ENCODE results near the gene NPIPB13.
"Not testable (repeated sequence)": the region's sequence is repeated elsewhere in the genome, so short reads cannot be mapped to it uniquely, and the experiment has no call there.

NPIPB13 gene

GRCh38 chr16:30211414-30211813, 36.9 kb downstream of the NPIPB13 start:
- H3K4me2 ChIP-seq (ENCODE audit: insufficient read depth, low read length, poor library complexity, severe bottlenecking); H2BK5ac ChIP-seq (ENCODE audit: low read length); H3K27me3 ChIP-seq (ENCODE audit: control insufficient read depth in 3 of 3, insufficient read depth in 3 of 3, low read depth in 1 of 3, low read length in 3 of 3); H2BK12ac ChIP-seq (ENCODE audit: low read length); H3K9me3 ChIP-seq (replicated peaks in 1 of 2; ENCODE audit: control insufficient read depth in 2 of 2, insufficient read depth in 1 of 2, low read depth in 1 of 2, low read length in 2 of 2); H3K36me3 ChIP-seq (replicated peaks in 1 of 2; ENCODE audit: control insufficient read depth in 2 of 2, insufficient read depth in 2 of 2, low read length in 2 of 2); H3K27ac ChIP-seq (replicated peaks; ENCODE audit: low read length); H2AFZ ChIP-seq (ENCODE audit: low read length); H3K23ac ChIP-seq (ENCODE audit: low read depth, low read length, poor library complexity); H3K14ac ChIP-seq (ENCODE audit: low read length); H3K79me1 ChIP-seq (ENCODE audit: low read depth, low read length); H3K9ac ChIP-seq (ENCODE audit: low read depth, low read length, poor library complexity); H3K18ac ChIP-seq (ENCODE audit: low read length); H4K8ac ChIP-seq (ENCODE audit: low read depth, low read length); H3K4me3 ChIP-seq (ENCODE audit: low read length in 2 of 2); H3K4me1 ChIP-seq (ENCODE audit: control insufficient read depth in 2 of 2, insufficient read depth in 1 of 2, low read depth in 1 of 2, low read length in 2 of 2); H2AK5ac ChIP-seq (ENCODE audit: low read depth, low read length); H4K91ac ChIP-seq (ENCODE audit: low read depth, low read length, poor library complexity); H2BK120ac ChIP-seq (ENCODE audit: low read depth, low read length); H2BK15ac ChIP-seq (ENCODE audit: low read length); DNase-seq (ENCODE audit: low spot score); H3K4ac ChIP-seq (ENCODE audit: low read length): not testable (repeated sequence)
- WGBS, 2 donors (ENCODE audit: extremely low coverage in 2 of 2, insufficient read length in 2 of 2, insufficient replicate concordance in 1 of 2), result no CpG with 5 or more reads among the region's 4 CpGs

GRCh38 chr16:30209032-30209431, 39.2 kb downstream of the NPIPB13 start:
- H3K18ac ChIP-seq (ENCODE audit: low read length); H2BK15ac ChIP-seq (ENCODE audit: low read length); H3K9me3 ChIP-seq (replicated peaks in 1 of 2; ENCODE audit: control insufficient read depth in 2 of 2, insufficient read depth in 1 of 2, low read depth in 1 of 2, low read length in 2 of 2); H3K4me3 ChIP-seq (ENCODE audit: low read length in 2 of 2); H3K4me2 ChIP-seq (ENCODE audit: insufficient read depth, low read length, poor library complexity, severe bottlenecking); H3K27me3 ChIP-seq (ENCODE audit: control insufficient read depth in 3 of 3, insufficient read depth in 3 of 3, low read depth in 1 of 3, low read length in 3 of 3); H3K4ac ChIP-seq (ENCODE audit: low read length); H4K91ac ChIP-seq (ENCODE audit: low read depth, low read length, poor library complexity); H3K79me1 ChIP-seq (ENCODE audit: low read depth, low read length); H3K9ac ChIP-seq (ENCODE audit: low read depth, low read length, poor library complexity); H4K8ac ChIP-seq (ENCODE audit: low read depth, low read length); H3K4me1 ChIP-seq (ENCODE audit: control insufficient read depth in 2 of 2, insufficient read depth in 1 of 2, low read depth in 1 of 2, low read length in 2 of 2); H3K14ac ChIP-seq (ENCODE audit: low read length); H3K23ac ChIP-seq (ENCODE audit: low read depth, low read length, poor library complexity); H2BK12ac ChIP-seq (ENCODE audit: low read length); H3K36me3 ChIP-seq (replicated peaks in 1 of 2; ENCODE audit: control insufficient read depth in 2 of 2, insufficient read depth in 2 of 2, low read length in 2 of 2); H2AFZ ChIP-seq (ENCODE audit: low read length); H3K27ac ChIP-seq (replicated peaks; ENCODE audit: low read length); H2BK5ac ChIP-seq (ENCODE audit: low read length); DNase-seq (ENCODE audit: low spot score); H2BK120ac ChIP-seq (ENCODE audit: low read depth, low read length); H2AK5ac ChIP-seq (ENCODE audit: low read depth, low read length): not testable (repeated sequence)
- no CpG with 5 or more reads among the region's 6 CpGs for WGBS, 2 donors (ENCODE audit: extremely low coverage in 2 of 2, insufficient read length in 2 of 2, insufficient replicate concordance in 1 of 2)

- H3K4me2 ChIP-seq (ENCODE audit: insufficient read depth, low read length, poor library complexity, severe bottlenecking); H3K9me3 ChIP-seq (replicated peaks in 1 of 2; ENCODE audit: control insufficient read depth in 2 of 2, insufficient read depth in 1 of 2, low read depth in 1 of 2, low read length in 2 of 2); H3K9ac ChIP-seq (ENCODE audit: low read depth, low read length, poor library complexity); DNase-seq (ENCODE audit: low spot score); H4K91ac ChIP-seq (ENCODE audit: low read depth, low read length, poor library complexity); H3K4me1 ChIP-seq (ENCODE audit: control insufficient read depth in 2 of 2, insufficient read depth in 1 of 2, low read depth in 1 of 2, low read length in 2 of 2); H3K36me3 ChIP-seq (replicated peaks in 1 of 2; ENCODE audit: control insufficient read depth in 2 of 2, insufficient read depth in 2 of 2, low read length in 2 of 2); H4K8ac ChIP-seq (ENCODE audit: low read depth, low read length); H2AFZ ChIP-seq (ENCODE audit: low read length); H3K79me1 ChIP-seq (ENCODE audit: low read depth, low read length); H2BK120ac ChIP-seq (ENCODE audit: low read depth, low read length); H2BK15ac ChIP-seq (ENCODE audit: low read length); H3K4me3 ChIP-seq (ENCODE audit: low read length in 2 of 2); H3K23ac ChIP-seq (ENCODE audit: low read depth, low read length, poor library complexity); H3K18ac ChIP-seq (ENCODE audit: low read length); H3K27ac ChIP-seq (replicated peaks; ENCODE audit: low read length); H2BK12ac ChIP-seq (ENCODE audit: low read length); H2AK5ac ChIP-seq (ENCODE audit: low read depth, low read length); H3K27me3 ChIP-seq (ENCODE audit: control insufficient read depth in 3 of 3, insufficient read depth in 3 of 3, low read depth in 1 of 3, low read length in 3 of 3); H2BK5ac ChIP-seq (ENCODE audit: low read length); H3K4ac ChIP-seq (ENCODE audit: low read length); H3K14ac ChIP-seq (ENCODE audit: low read length): not testable (repeated sequence)
- WGBS, 2 donors (ENCODE audit: extremely low coverage in 2 of 2, insufficient read length in 2 of 2, insufficient replicate concordance in 1 of 2), result no CpG with 5 or more reads among the region's 9 CpGs
Observed at GRCh38 chr16:30207063-30207704, 41.1 kb downstream of the NPIPB13 start.

DNA sequence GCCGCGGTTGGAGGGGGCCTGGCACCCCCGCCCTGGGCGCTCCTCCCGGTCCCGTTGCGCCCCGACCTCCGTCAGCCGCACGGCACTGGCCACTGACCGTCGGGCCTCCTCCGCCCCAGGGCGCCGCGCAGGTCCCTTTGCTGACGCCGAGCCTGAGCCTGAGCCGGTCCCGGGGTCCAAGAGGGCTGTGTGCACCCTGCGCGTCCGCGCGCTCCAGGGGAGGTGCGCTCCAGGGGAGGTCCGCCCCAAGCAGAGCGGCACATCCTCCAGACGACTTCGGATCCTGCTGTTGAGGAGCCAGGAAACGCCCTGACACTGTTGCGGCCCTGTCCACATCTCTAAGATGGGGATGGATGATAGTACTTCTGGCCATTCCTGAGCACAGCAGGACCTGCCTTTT, 42.0 kb downstream of the NPIPB13 start:
- not testable (repeated sequence) for H2BK120ac ChIP-seq (ENCODE audit: low read depth, low read length); H3K23ac ChIP-seq (ENCODE audit: low read depth, low read length, poor library complexity); H2BK15ac ChIP-seq (ENCODE audit: low read length); H2AFZ ChIP-seq (ENCODE audit: low read length); H3K14ac ChIP-seq (ENCODE audit: low read length); H3K4ac ChIP-seq (ENCODE audit: low read length); DNase-seq (ENCODE audit: low spot score); H3K9ac ChIP-seq (ENCODE audit: low read depth, low read length, poor library complexity); H3K9me3 ChIP-seq (replicated peaks in 1 of 2; ENCODE audit: control insufficient read depth in 2 of 2, insufficient read depth in 1 of 2, low read depth in 1 of 2, low read length in 2 of 2); H3K36me3 ChIP-seq (replicated peaks in 1 of 2; ENCODE audit: control insufficient read depth in 2 of 2, insufficient read depth in 2 of 2, low read length in 2 of 2); H4K91ac ChIP-seq (ENCODE audit: low read depth, low read length, poor library complexity); H3K4me3 ChIP-seq (ENCODE audit: low read length in 2 of 2); H3K27ac ChIP-seq (replicated peaks; ENCODE audit: low read length); H4K8ac ChIP-seq (ENCODE audit: low read depth, low read length); H2AK5ac ChIP-seq (ENCODE audit: low read depth, low read length); H3K79me1 ChIP-seq (ENCODE audit: low read depth, low read length); H3K18ac ChIP-seq (ENCODE audit: low read length); H2BK5ac ChIP-seq (ENCODE audit: low read length); H3K27me3 ChIP-seq (ENCODE audit: control insufficient read depth in 3 of 3, insufficient read depth in 3 of 3, low read depth in 1 of 3, low read length in 3 of 3); H3K4me1 ChIP-seq (ENCODE audit: control insufficient read depth in 2 of 2, insufficient read depth in 1 of 2, low read depth in 1 of 2, low read length in 2 of 2); H3K4me2 ChIP-seq (ENCODE audit: insufficient read depth, low read length, poor library complexity, severe bottlenecking); H2BK12ac ChIP-seq (ENCODE audit: low read length)
- no CpG with 5 or more reads among the region's 33 CpGs for WGBS, 2 donors (ENCODE audit: extremely low coverage in 2 of 2, insufficient read length in 2 of 2, insufficient replicate concordance in 1 of 2)

Measured in neuronal stem cell (in vitro differentiated cells).